B cell (primary cell): ENCODE results near the gene MAP2K6. TPM values are rescaled to one million over a fixed set of nuclear protein-coding genes. Genes with fewer than 3 reads are reported as not detected.

Experiments used
- ATAC-seq: fragments of 200-7000 bp; cut with Tn5 transposase; one replicate; pipeline ENCODE4 v1.10.0; 2021; ENCODE audit warnings: low read depth, mild to moderate bottlenecking, moderate number of reproducible peaks, moderate library complexity
- CTCF ChIA-PET: fragments of 350-600 bp; sonication (Branson Sonifier 250); formaldehyde crosslinking; loops from one replicate; lab custom pipeline; 2021; ENCODE audit warnings: antibody characterized with exemption, inconsistent platforms; lab: Charles Lee
- POLR2A ChIA-PET: fragments of 350-600 bp; sonication (Branson Sonifier 250); formaldehyde crosslinking; loops from one replicate; lab custom pipeline; 2021; ENCODE audit warnings: antibody characterized with exemption; lab: Charles Lee
- DNase-seq: peaks from one replicate; pipeline ENCODE4 v3.0.0; 2013
- H2AFZ ChIP-seq: 2 replicates; pipeline ENCODE4 v1.6.1; 2012; ENCODE audit warnings: mild to moderate bottlenecking, low read depth, low read length; ENCODE audit not compliant: insufficient read depth, poor library complexity, severe bottlenecking
- H3K27ac ChIP-seq, 2 donors: 1 replicate in 1 of 2; 2 replicates in 1 of 2; pipeline ENCODE4 v1.5.1; 2012 to 2013; ENCODE audit warnings: low read length in 2 of 2, mild to moderate bottlenecking in 2 of 2, moderate library complexity in 1 of 2
- H3K27me3 ChIP-seq, 4 experiments: fragments of 200-600 bp in 1 of 4; sonication (generic) in 1 of 4; replicated peaks in 1 of 4; 1 replicate in 2 of 4; 2 replicates in 2 of 4; pipeline versions ENCODE4 v1.6.1 to v1.7.0; 2013 to 2016; ENCODE audit warnings: low read length in 3 of 4, mild to moderate bottlenecking in 2 of 4, mixed read lengths in 1 of 4, moderate library complexity in 1 of 4; ENCODE audit not compliant: insufficient read depth in 4 of 4, control insufficient read depth in 3 of 4; ENCODE audit errors: control extremely low read depth in 1 of 4
- H3K36me3 ChIP-seq, 2 experiments: replicated peaks in 1 of 2; 1 replicate in 1 of 2; 2 replicates in 1 of 2; pipeline versions ENCODE4 v1.6.1 to v1.7.1; 2013; ENCODE audit warnings: low read length in 1 of 2; ENCODE audit not compliant: insufficient read depth in 2 of 2, control insufficient read depth in 1 of 2; ENCODE audit errors: control extremely low read depth in 1 of 2, extremely low read depth in 1 of 2
- H3K4me1 ChIP-seq, 2 donors: fragments of 200-600 bp in 1 of 2; sonication (generic) in 1 of 2; 1 replicate in 1 of 2; 2 replicates in 1 of 2; pipeline versions ENCODE4 v1.5.1 to v1.6.1; 2013 to 2017; ENCODE audit warnings: low read length in 2 of 2; ENCODE audit not compliant: control insufficient read depth in 2 of 2, insufficient read depth in 2 of 2
- H3K4me2 ChIP-seq: replicated peaks from 2 replicates; pipeline ENCODE3; 2012; ENCODE audit warnings: mild to moderate bottlenecking, low read depth, low read length; ENCODE audit not compliant: poor library complexity, severe bottlenecking
- H3K4me3 ChIP-seq, 5 experiments: fragments of 200-600 bp in 1 of 5; sonication (generic) in 1 of 5; 1 replicate in 3 of 5; 2 replicates in 2 of 5; pipeline versions ENCODE4 v1.5.1 to v1.7.0; 2011 to 2016; ENCODE audit warnings: low read length in 4 of 5, mild to moderate bottlenecking in 4 of 5, low read depth in 2 of 5, control low read depth in 1 of 5, moderate library complexity in 1 of 5; ENCODE audit not compliant: insufficient read depth in 1 of 5; ENCODE audit errors: control extremely low read depth in 1 of 5, extremely low read depth in 1 of 5
- H3K79me2 ChIP-seq: fragments of 200-600 bp; sonication (generic); one replicate; pipeline ENCODE4 v1.6.0; 2016; ENCODE audit warnings: low read length; ENCODE audit not compliant: control insufficient read depth, insufficient read depth
- H3K9ac ChIP-seq: fragments of 200-600 bp; sonication (generic); 2 replicates; pipeline ENCODE4 v1.6.1; 2017; ENCODE audit warnings: mild to moderate bottlenecking, low read length, moderate library complexity
- H3K9me3 ChIP-seq, 3 donors: one replicate each; pipeline versions ENCODE4 v1.6.1 to v1.7.1; 2013; ENCODE audit warnings: low read length in 2 of 3; ENCODE audit not compliant: control insufficient read depth in 2 of 3, insufficient read depth in 1 of 3; ENCODE audit errors: control extremely low read depth in 1 of 3
- H4K20me1 ChIP-seq: 2 replicates; pipeline ENCODE4 v1.6.0; 2012; ENCODE audit warnings: mild to moderate bottlenecking, low read length; ENCODE audit not compliant: insufficient read depth, control insufficient read depth, poor library complexity, severe bottlenecking
- H3K27ac Mint-ChIP-seq: one replicate; pipeline ENCODE4 v1.8.0; 2021; ENCODE audit warnings: mixed read lengths
- H3K27me3 Mint-ChIP-seq: one replicate; pipeline ENCODE4 v1.8.0; 2021; ENCODE audit warnings: mixed read lengths
- H3K4me1 Mint-ChIP-seq: one replicate; pipeline ENCODE4 v1.8.0; 2021; ENCODE audit warnings: mixed read lengths
- H3K4me3 Mint-ChIP-seq: one replicate; pipeline ENCODE4 v1.8.0; 2021; ENCODE audit warnings: mixed read lengths
- H3K9me3 Mint-ChIP-seq: one replicate; pipeline ENCODE4 v1.8.0; 2022; ENCODE audit warnings: mixed read lengths; ENCODE audit not compliant: insufficient read depth
- EZH2 ChIP-seq: IDR thresholded peaks from 2 replicates; pipeline ENCODE4 v1.6.1; 2012; ENCODE audit warnings: borderline replicate concordance, low read depth, mild to moderate bottlenecking, moderate library complexity, low read length; ENCODE audit not compliant: insufficient read depth, poor library complexity, severe bottlenecking
- WGBS: methylation state at CpG from one replicate; pipeline ENCODE4 v1.1.5; 2013; ENCODE audit warnings: missing lambda C conversion rate; ENCODE audit not compliant: insufficient coverage; 5-methylcytosine and 5-hydroxymethylcytosine counted together
- intact Hi-C: fragments of 100-400 bp; cut with micrococcal nuclease; formaldehyde crosslinking; loops from one replicate; pipeline ENCODE4 v1.10.0; 2022
- polyA plus RNA-seq: library from polyadenylated mRNA; depleted of rRNA; stranded (reverse); fragments of >200 nt; gene quantifications from 2 replicates; pipeline ENCODE4 v1.2.3, GENCODE V29; 2012
- total RNA-seq, 2 donors: library from RNA; stranded (reverse); fragments of 120-200 nt in 1 of 2; gene quantifications; 1 replicate in 1 of 2; 2 replicates in 1 of 2; pipeline versions ENCODE4 v1.2.3 to v1.2.4, GENCODE V29; 2013 to 2022
- TF ChIP-seq, protein P1 (sequence below): fragments of 200-600 bp; IDR thresholded peaks from one replicate; pipeline ENCODE4 v1.8.0; 2022; ENCODE audit warnings: antibody characterized with exemption, mild to moderate bottlenecking

MAP2K6 gene
- total and polyA plus RNA-seq, 2 donors (not counting 1 experiment from before 2014, with no cell fraction given) = 2.4 to 7.7 TPM

DNA sequence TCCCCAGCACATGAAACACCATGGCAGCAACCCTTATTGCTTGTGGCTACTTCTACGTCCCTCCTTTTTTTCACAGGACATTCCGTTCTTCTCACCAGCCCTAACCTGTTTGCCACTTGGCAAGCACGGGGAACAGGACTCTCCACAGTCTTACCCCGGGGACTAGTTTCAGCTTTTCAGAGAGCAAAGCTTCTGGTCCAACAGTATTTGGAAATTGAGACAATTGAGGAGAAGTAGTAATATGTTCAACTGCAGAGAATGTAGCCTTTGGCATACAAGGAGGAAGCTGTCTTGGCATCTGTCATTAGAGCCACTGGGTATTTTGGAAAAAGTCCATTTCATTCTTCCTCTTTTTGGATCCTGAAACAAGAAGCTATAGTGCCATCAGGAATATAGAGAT, 65.7 kb downstream of the MAP2K6 start:
- H3K27me3 ChIP-seq = no peaks in the 10 kb centered on the region
- H3K9ac ChIP-seq = no peak overlapping the region
- TF ChIP-seq EZH2 = no peak
- TF ChIP-seq, protein P1, sequence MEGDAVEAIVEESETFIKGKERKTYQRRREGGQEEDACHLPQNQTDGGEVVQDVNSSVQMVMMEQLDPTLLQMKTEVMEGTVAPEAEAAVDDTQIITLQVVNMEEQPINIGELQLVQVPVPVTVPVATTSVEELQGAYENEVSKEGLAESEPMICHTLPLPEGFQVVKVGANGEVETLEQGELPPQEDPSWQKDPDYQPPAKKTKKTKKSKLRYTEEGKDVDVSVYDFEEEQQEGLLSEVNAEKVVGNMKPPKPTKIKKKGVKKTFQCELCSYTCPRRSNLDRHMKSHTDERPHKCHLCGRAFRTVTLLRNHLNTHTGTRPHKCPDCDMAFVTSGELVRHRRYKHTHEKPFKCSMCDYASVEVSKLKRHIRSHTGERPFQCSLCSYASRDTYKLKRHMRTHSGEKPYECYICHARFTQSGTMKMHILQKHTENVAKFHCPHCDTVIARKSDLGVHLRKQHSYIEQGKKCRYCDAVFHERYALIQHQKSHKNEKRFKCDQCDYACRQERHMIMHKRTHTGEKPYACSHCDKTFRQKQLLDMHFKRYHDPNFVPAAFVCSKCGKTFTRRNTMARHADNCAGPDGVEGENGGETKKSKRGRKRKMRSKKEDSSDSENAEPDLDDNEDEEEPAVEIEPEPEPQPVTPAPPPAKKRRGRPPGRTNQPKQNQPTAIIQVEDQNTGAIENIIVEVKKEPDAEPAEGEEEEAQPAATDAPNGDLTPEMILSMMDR = no peak
- WGBS = 100% methylated on average over 2 of the region's 4 CpGs
- no peak overlapping the region for H2AFZ ChIP-seq
- ATAC-seq (no peak), DNase-seq (no peak)
- H3K27me3 Mint-ChIP-seq = no peaks in the 10 kb centered on the region
- no peaks in the 10 kb centered on the region for H4K20me1 ChIP-seq
- peaks cover 4% of the 10 kb centered on the region for H3K4me1 Mint-ChIP-seq
- no peaks in the 10 kb centered on the region for H3K4me1 ChIP-seq
- H3K9me3 ChIP-seq = no peaks in the 10 kb centered on the region
- H3K27ac ChIP-seq = no peak overlapping the region
- H3K4me2 ChIP-seq = no peak overlapping the region
- H3K36me3 ChIP-seq = no peaks in the 10 kb centered on the region
- intact Hi-C loops = no loop called here
- ChIA-PET POLR2A (interaction anchor here (0.5 kb wide), 1 partner anchor 85 kb away, joined by 3 read pairs; no protein-coding TSS in a partner anchor), CTCF (no interaction called here)
- no peaks in the 10 kb centered on the region for H3K79me2 ChIP-seq
- H3K4me3 Mint-ChIP-seq = no peak overlapping the region
- no peak overlapping the region for H3K4me3 ChIP-seq
- H3K27ac Mint-ChIP-seq = no peak overlapping the region
- no peaks in the 10 kb centered on the region for H3K9me3 Mint-ChIP-seq

DNA sequence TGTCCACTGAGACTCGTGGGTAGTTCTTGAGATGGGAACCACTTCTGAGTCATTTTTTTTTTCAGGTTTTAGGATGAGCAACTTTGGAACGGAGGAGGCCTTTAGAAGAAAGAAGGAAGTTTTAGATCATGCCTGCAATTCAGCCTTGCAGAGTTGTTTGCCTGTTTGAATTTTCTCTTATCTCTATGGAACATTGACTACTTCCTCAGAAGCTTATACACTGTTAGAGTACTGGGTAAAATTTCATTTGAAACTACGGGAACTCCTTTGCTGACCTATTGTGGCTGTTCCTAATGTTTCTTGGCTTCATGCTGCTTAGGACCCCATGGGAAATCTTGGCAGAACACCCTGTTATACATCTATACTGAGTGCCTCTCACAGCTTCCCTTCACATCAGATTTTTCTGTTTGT, 70.8 kb downstream of the MAP2K6 start:
- ChIA-PET CTCF (no interaction called here), POLR2A (no interaction called here)
- Histone ChIP-seq H3K36me3 (peaks cover 0 to 1% of the 10 kb centered on the region in 2 experiments), H3K79me2 (no peaks in the 10 kb centered on the region), H3K9me3 (peaks cover 0 to 9% (median 4%) of the 10 kb centered on the region in 3 donors), H3K4me2 (no peak overlapping the region), H3K4me1 (no peaks in the 10 kb centered on the region), H3K4me3 (no peak overlapping the region), H2AFZ (no peak overlapping the region), H3K27me3 (no peaks in the 10 kb centered on the region), H3K9ac (no peak overlapping the region), H4K20me1 (no peaks in the 10 kb centered on the region), H3K27ac (no peak overlapping the region)
- peaks cover 10% of the 10 kb centered on the region for H3K4me1 Mint-ChIP-seq
- H3K9me3 Mint-ChIP-seq = peaks cover 2% of the 10 kb centered on the region
- no peak overlapping the region for H3K4me3 Mint-ChIP-seq
- no peaks in the 10 kb centered on the region for H3K27me3 Mint-ChIP-seq
- intact Hi-C loops = no loop called here
- DNase-seq (no peak), ATAC-seq (no peak)
- H3K27ac Mint-ChIP-seq = no peak overlapping the region
- TF ChIP-seq, protein P1 = no peak
- no peak for TF ChIP-seq EZH2
- 57% methylated on average over 1 of the region's 3 CpGs for WGBS
